HFF-Myc (cell line): ENCODE data around the gene CHST12.

ENCODE experiments used
- DNase-seq: peaks from one replicate; pipeline ENCODE4 v3.0.0-alpha.2; 2011; ENCODE audit warnings: low read depth; ENCODE audit errors: extremely low read depth
- H3K4me3 ChIP-seq: replicated peaks from 2 replicates; pipeline ENCODE4 v1.5.1; 2011; ENCODE audit warnings: low read depth, mild to moderate bottlenecking, control low read depth, low read length
- CTCF ChIP-seq: IDR thresholded peaks from 2 replicates; pipeline ENCODE4 v1.5.1; 2012; ENCODE audit warnings: mild to moderate bottlenecking, low read depth, low read length, control low read depth; ENCODE audit errors: missing control alignments

The CHST12 gene

GRCh38 chr7:2493205-2494164 lies 90.1 kb downstream of the CHST12 start:
- no peak for TF ChIP-seq CTCF
- no peak overlapping the region for H3K4me3 ChIP-seq
- DNase-seq = no peak

DNA sequence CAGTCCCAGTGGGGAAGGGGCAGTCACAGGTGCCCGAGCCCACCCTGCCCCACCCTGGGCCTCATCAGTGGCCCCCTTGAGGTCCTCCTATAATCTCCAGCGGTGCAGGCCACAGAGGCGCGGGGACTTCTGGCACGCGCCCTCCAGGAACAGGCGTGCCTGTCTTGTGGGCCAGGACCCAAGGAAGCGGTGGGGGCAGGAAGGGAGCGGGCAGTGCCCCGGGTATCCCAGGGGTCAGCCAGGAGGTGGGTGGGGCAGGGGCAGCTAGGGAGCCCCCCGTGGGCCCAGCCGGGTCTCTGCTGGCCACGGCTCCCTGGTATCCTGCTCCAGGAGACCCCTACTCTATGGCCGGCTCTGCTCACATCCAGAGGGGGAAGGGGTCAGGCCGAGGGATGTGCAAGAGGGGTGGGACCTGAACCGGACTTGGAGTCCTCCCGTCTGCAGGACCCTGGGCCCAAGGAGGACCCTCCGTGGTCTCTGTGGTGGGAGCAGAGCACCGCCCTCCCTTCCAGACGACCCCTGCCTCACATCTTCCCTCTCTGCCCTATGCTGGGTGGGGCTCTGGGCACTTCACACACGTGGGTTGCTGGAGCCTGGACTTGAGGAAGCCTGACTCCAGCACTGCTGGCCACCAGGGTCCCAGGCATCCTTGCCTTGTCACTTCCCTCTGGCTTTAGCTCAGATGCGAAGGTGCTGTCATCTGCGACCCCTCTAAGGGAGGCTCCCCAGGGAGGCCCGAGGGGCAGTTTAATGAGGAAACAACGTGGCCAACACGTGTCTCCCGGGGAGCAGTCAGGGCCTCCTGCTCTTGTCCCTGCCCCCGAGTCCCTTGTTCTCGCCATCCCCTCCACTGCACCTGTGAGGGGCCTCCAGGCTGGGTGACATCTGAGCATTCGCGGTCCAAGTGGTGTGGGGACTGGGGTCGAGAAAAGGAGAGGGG lies 91.0 kb downstream of the CHST12 start:
- H3K4me3 ChIP-seq = no peak overlapping the region
- no peak for TF ChIP-seq CTCF
- DNase-seq = no peak

GRCh38 chr7:2495418-2496299 lies 92.2 kb downstream of the CHST12 start:
- H3K4me3 ChIP-seq = no peak overlapping the region
- DNase-seq = no peak
- no peak for TF ChIP-seq CTCF

- no peak for TF ChIP-seq CTCF
- no peak for DNase-seq
- H3K4me3 ChIP-seq = no peak overlapping the region
Observed at GRCh38 chr7:2496375-2496774, 93.0 kb downstream of the CHST12 start.

DNA sequence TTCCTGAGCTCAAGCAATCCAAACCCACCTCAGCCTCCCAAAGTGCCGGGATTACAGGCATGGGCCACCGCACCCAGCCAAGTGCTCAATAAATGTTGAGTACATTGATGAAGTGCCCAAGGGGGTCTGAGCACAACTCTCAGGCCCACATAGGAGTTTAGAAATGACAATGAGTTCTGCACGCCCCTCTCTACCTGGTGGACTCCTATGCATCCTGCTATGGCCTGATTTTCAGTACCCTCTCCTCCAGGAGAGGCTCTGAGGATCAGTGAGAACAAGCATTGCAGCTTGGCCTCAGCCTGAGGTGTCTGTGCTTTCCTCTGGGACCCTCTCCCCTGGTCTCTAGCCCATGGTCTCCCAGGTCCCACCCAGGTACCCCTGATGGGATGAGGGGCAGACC lies 93.7 kb downstream of the CHST12 start:
- TF ChIP-seq CTCF = no peak
- H3K4me3 ChIP-seq = no peak overlapping the region
- DNase-seq = no peak

DNA sequence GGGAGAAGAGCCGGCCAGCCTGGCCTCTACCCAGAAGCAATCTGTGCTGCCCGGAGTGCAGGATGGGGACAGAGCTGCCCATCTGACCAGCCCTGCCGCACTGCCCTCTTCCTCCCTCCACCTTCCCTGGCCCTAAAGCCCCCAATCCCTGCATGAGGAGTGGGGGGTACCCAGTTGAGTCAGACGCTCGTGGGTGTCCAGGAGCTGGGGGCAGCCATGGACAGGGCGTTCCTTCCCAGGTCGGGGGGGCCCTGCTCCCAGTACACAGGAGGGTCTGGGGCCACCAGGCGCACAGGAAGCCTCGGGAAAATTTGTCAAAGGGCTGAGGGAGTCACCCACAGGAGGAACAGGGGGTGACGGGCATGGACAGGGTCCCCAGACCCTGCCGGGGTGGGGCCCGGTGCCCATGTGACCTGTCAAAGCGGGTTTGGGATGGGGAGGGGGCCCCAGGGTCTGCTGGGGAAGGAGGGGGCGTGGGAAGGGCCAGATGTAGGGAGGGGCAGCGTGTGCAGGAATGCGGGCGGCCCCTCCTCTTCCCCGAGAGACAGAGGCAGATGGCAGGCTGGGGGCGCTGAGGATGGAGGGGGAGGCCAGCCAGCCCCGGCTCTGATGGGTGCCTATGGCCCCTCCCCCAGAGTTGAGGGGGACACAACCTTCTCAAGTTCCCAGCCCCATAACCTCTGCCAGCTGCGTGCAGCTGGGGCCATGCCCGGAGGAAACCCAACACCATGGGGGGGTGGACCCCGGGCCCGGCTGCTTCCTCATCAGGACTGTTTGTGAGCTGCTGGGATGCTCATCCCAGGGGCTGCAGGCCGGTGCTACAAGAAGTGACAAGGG lies 94.3 kb downstream of the CHST12 start:
- no peak overlapping the region for H3K4me3 ChIP-seq
- no peak for DNase-seq
- no peak for TF ChIP-seq CTCF
